ENCODE results near the gene HHIP. TPM values are rescaled to one million over a fixed set of nuclear protein-coding genes. Genes with fewer than 3 reads are reported as not detected.

Gene HHIP
- total RNA-seq, 1 donor from 2014 or later = 29.6 TPM

- Mint-ChIP-seq H3K27ac (no peak overlapping the region), H3K4me1 (ENCODE audit: unreplicated experiment) (peaks cover 9% of the 10 kb centered on the region), H3K9me3 (no peaks in the 10 kb centered on the region), H3K36me3 (peaks cover 6% of the 10 kb centered on the region), H3K27me3 (no peaks in the 10 kb centered on the region), H3K4me3 (no peak overlapping the region)
- TF ChIP-seq CTCF (conservative IDR thresholded peaks at IDR 0.05) = no peak
- no peak for DNase-seq (ENCODE audit: extremely low spot score, unreplicated experiment)
Measured at GRCh38 chr4:144714166-144714565, 68.2 kb downstream of the HHIP start.

- H3K4me1 Mint-ChIP-seq (ENCODE audit: unreplicated experiment) = peaks cover 12% of the 10 kb centered on the region
- no peak for TF ChIP-seq CTCF (conservative IDR thresholded peaks at IDR 0.05)
- H3K36me3 Mint-ChIP-seq = no peaks in the 10 kb centered on the region
- H3K9me3 Mint-ChIP-seq = no peaks in the 10 kb centered on the region
- DNase-seq (ENCODE audit: extremely low spot score, unreplicated experiment) = no peak
- H3K27ac Mint-ChIP-seq = no peak overlapping the region
- H3K27me3 Mint-ChIP-seq = no peaks in the 10 kb centered on the region
- H3K4me3 Mint-ChIP-seq = no peak overlapping the region
Measured at GRCh38 chr4:144715230-144715629, 69.3 kb downstream of the HHIP start.

GRCh38 chr4:144716778-144717177 is 70.8 kb downstream of the HHIP start:
- no peak for DNase-seq (ENCODE audit: extremely low spot score, unreplicated experiment)
- Mint-ChIP-seq H3K9me3 (no peaks in the 10 kb centered on the region), H3K4me3 (no peak overlapping the region), H3K27me3 (no peaks in the 10 kb centered on the region), H3K4me1 (ENCODE audit: unreplicated experiment) (peaks cover 14% of the 10 kb centered on the region), H3K36me3 (no peaks in the 10 kb centered on the region), H3K27ac (no peak overlapping the region)
- no peak for TF ChIP-seq CTCF (conservative IDR thresholded peaks at IDR 0.05)

- H3K4me1 Mint-ChIP-seq (ENCODE audit: unreplicated experiment) = peaks cover 17% of the 10 kb centered on the region
- no peak overlapping the region for H3K4me3 Mint-ChIP-seq
- TF ChIP-seq CTCF (conservative IDR thresholded peaks at IDR 0.05) = no peak
- no peaks in the 10 kb centered on the region for H3K9me3 Mint-ChIP-seq
- H3K27ac Mint-ChIP-seq = no peak overlapping the region
- DNase-seq (ENCODE audit: extremely low spot score, unreplicated experiment) = no peak
- no peaks in the 10 kb centered on the region for H3K36me3 Mint-ChIP-seq
- no peaks in the 10 kb centered on the region for H3K27me3 Mint-ChIP-seq
Measured at GRCh38 chr4:144718958-144719512, 73.1 kb downstream of the HHIP start.

GRCh38 chr4:144720491-144720890 is 74.5 kb downstream of the HHIP start:
- Mint-ChIP-seq H3K27me3 (no peaks in the 10 kb centered on the region), H3K4me3 (no peak overlapping the region), H3K4me1 (ENCODE audit: unreplicated experiment) (peaks cover 17% of the 10 kb centered on the region), H3K27ac (no peak overlapping the region), H3K36me3 (no peaks in the 10 kb centered on the region), H3K9me3 (no peaks in the 10 kb centered on the region)
- TF ChIP-seq CTCF (conservative IDR thresholded peaks at IDR 0.05) = no peak
- no peak for DNase-seq (ENCODE audit: extremely low spot score, unreplicated experiment)

GRCh38 chr4:144721994-144722393 is 76.0 kb downstream of the HHIP start:
- Mint-ChIP-seq H3K27me3 (no peaks in the 10 kb centered on the region), H3K27ac (no peak overlapping the region)

More at GRCh38 chr4:144721994-144722393, 76.0 kb downstream of the HHIP start:
- DNase-seq (ENCODE audit: extremely low spot score, unreplicated experiment) = no peak
- H3K4me3 Mint-ChIP-seq = no peak overlapping the region
- no peak for TF ChIP-seq CTCF (conservative IDR thresholded peaks at IDR 0.05)
- H3K9me3 Mint-ChIP-seq = no peaks in the 10 kb centered on the region
- peaks cover 17% of the 10 kb centered on the region for H3K4me1 Mint-ChIP-seq (ENCODE audit: unreplicated experiment)
- no peaks in the 10 kb centered on the region for H3K36me3 Mint-ChIP-seq

All from type B pancreatic cell (in vitro differentiated cells).